Activated T-helper 1 cell treated with Interleukin-2 at 50 U/mL for 16 hours (primary cell): ENCODE results near the gene MAD2L1BP.

Source experiments
- DNase-seq: peaks from one replicate; pipeline ENCODE4 v3.0.0-alpha.2; 2020; ENCODE audit warnings: low read depth

The MAD2L1BP gene

GRCh38 chr6:43667245-43668150, 31.9 kb downstream of the MAD2L1BP start:
- DNase-seq = peak; percentile 52

- DNase-seq = no peak
These were observed 32.8 kb downstream of the MAD2L1BP start for GRCh38 chr6:43668151-43669028.

- no peak for DNase-seq
These were observed 33.6 kb downstream of the MAD2L1BP start for GRCh38 chr6:43669050-43669921.

- no peak for DNase-seq
These were observed 34.4 kb downstream of the MAD2L1BP start for GRCh38 chr6:43669922-43670622.

GRCh38 chr6:43670623-43670986, 35.0 kb downstream of the MAD2L1BP start:
- no peak for DNase-seq

GRCh38 chr6:43671011-43671800, 35.6 kb downstream of the MAD2L1BP start:
- no peak for DNase-seq

- DNase-seq = no peak
These were observed 36.4 kb downstream of the MAD2L1BP start for GRCh38 chr6:43671801-43672690.

- DNase-seq = no peak
These were observed 37.9 kb downstream of the MAD2L1BP start for GRCh38 chr6:43673444-43674084.

GRCh38 chr6:43674291-43674690, 38.7 kb downstream of the MAD2L1BP start:
- no peak for DNase-seq

- DNase-seq = no peak
These were observed 39.3 kb downstream of the MAD2L1BP start for GRCh38 chr6:43674921-43675320.

GRCh38 chr6:43676962-43677606, 41.4 kb downstream of the MAD2L1BP start:
- DNase-seq = no peak

- no peak for DNase-seq
These were observed 42.1 kb downstream of the MAD2L1BP start for GRCh38 chr6:43677759-43678158.

- DNase-seq = no peak
These were observed 42.7 kb downstream of the MAD2L1BP start for GRCh38 chr6:43678341-43678740.

- DNase-seq = no peak
These were observed 43.4 kb downstream of the MAD2L1BP start for GRCh38 chr6:43679057-43679456.

GRCh38 chr6:43680308-43681200, 44.9 kb downstream of the MAD2L1BP start:
- DNase-seq = no peak

- DNase-seq = no peak
These were observed 45.7 kb downstream of the MAD2L1BP start for GRCh38 chr6:43681303-43681702.

GRCh38 chr6:43682724-43683429, 47.2 kb downstream of the MAD2L1BP start:
- DNase-seq = no peak
